HepG2 (cell line): Measurements from ENCODE around the gene MMUT. TPM values are rescaled to one million over a fixed set of nuclear protein-coding genes. Genes with fewer than 3 reads are reported as not detected.

Experiments used
- ATAC-seq: fragments of 200-7000 bp; cut with Tn5 transposase; 3 replicates; pipeline ENCODE4 v1.9.1; 2020; ENCODE audit warnings: mild to moderate bottlenecking, moderate library complexity
- BruUV-seq: library from RNA; stranded (reverse); fragments of 400-500 nt; replicated peaks from 2 replicates; lab custom pipeline; 2021; lab: Mats Ljungman, UMichigan
- CTCF ChIA-PET: fragments of 300-600 bp; formaldehyde crosslinking; extraction: SDS; loops from one replicate; lab custom pipeline; 2021; ENCODE audit warnings: low total read pairs, inconsistent platforms, low intra/inter-chr PET ratio; lab: Yijun Ruan, JAX
- POLR2A ChIA-PET: fragments of 350-600 bp; sonication (Branson Sonifier 250); formaldehyde crosslinking; loops from one replicate; lab custom pipeline; 2020; ENCODE audit warnings: antibody characterized with exemption, inconsistent platforms; lab: Yijun Ruan, JAX
- DNase-seq: peaks from one replicate; pipeline ENCODE4 v3.0.0-alpha.2; 2015; ENCODE audit warnings: low spot score
- FAIRE-seq: peaks from 3 replicates; lab custom pipeline; 2011; peaks lifted over from hg19 to GRCh38; lab: Jason Lieb, UNC
- H2AFZ ChIP-seq: one replicate; pipeline ENCODE4 v1.6.1; 2011; ENCODE audit warnings: low read length, inconsistent platforms
- H3K27ac ChIP-seq: fragments of 300-600 bp; 3 replicates; pipeline ENCODE4 v1.8.0; 2011; ENCODE audit warnings: mixed run types, mild to moderate bottlenecking, mixed read lengths, low read length, inconsistent platforms; ENCODE audit not compliant: insufficient read depth; ENCODE audit errors: extremely low read length
- H3K27me3 ChIP-seq, 2 experiments: fragments of 200-600 bp in 1 of 2; 2 replicates in 1 of 2; 3 replicates in 1 of 2; pipeline versions ENCODE4 v1.6.0 to v1.8.0; 2011; ENCODE audit warnings: low read length in 2 of 2, mild to moderate bottlenecking in 2 of 2, moderate library complexity in 2 of 2, inconsistent platforms in 1 of 2; ENCODE audit not compliant: insufficient read depth in 2 of 2, control insufficient read depth in 1 of 2
- H3K36me3 ChIP-seq, 2 experiments: fragments of 200-600 bp in 1 of 2; replicated peaks in 1 of 2; 2 replicates in 1 of 2; 3 replicates in 1 of 2; pipeline versions ENCODE4 v1.5.1 to v1.8.0; 2011; ENCODE audit warnings: low read length in 2 of 2, inconsistent platforms in 1 of 2; ENCODE audit not compliant: insufficient read depth in 2 of 2, control insufficient read depth in 1 of 2
- H3K4me1 ChIP-seq: 2 replicates; pipeline ENCODE4 v1.5.1; 2012; ENCODE audit warnings: low read length, inconsistent platforms; ENCODE audit not compliant: insufficient read depth
- H3K4me2 ChIP-seq: 2 replicates; pipeline ENCODE4 v1.6.0; 2011; ENCODE audit warnings: low read depth, low read length, inconsistent platforms
- H3K4me3 ChIP-seq, 3 experiments: fragments of 200-600 bp in 1 of 3; sonication (generic), shearing (Covaris generic) in 1 of 3; replicated peaks in 1 of 3; 2 replicates each; pipeline ENCODE4 v1.5.1; 2011 to 2016; ENCODE audit warnings: low read length in 3 of 3, inconsistent platforms in 2 of 3, low read depth in 2 of 3, mild to moderate bottlenecking in 2 of 3, control low read depth in 1 of 3, mixed read lengths in 1 of 3; ENCODE audit not compliant: insufficient read depth in 1 of 3
- H3K79me2 ChIP-seq: one replicate; pipeline ENCODE4 v1.6.1; 2011; ENCODE audit warnings: low read length, inconsistent platforms; ENCODE audit not compliant: insufficient read depth
- H3K9ac ChIP-seq: 2 replicates; pipeline ENCODE4 v1.6.0; 2011; ENCODE audit warnings: mild to moderate bottlenecking, low read depth, low read length, inconsistent platforms; ENCODE audit not compliant: insufficient read depth
- H3K9me3 ChIP-seq: 2 replicates; pipeline ENCODE4 v1.5.1; 2012; ENCODE audit warnings: mild to moderate bottlenecking, low read length
- H4K20me1 ChIP-seq: 2 replicates; pipeline ENCODE4 v1.6.0; 2011; ENCODE audit warnings: inconsistent platforms, mild to moderate bottlenecking, low read length, moderate library complexity; ENCODE audit not compliant: insufficient read depth
- CTCF ChIP-seq: sonication (generic); formaldehyde crosslinking; IDR thresholded peaks from 2 replicates; pipeline ENCODE4 v1.5.0; 2020; ENCODE audit warnings: mild to moderate bottlenecking, missing genetic modification reagents, moderate library complexity
- HOXD1 ChIP-seq: sonication (generic); formaldehyde crosslinking; IDR thresholded peaks from 2 replicates; pipeline ENCODE4 v1.5.0; 2020; ENCODE audit warnings: missing genetic modification reagents
- KAT8 ChIP-seq: IDR thresholded peaks from 2 replicates; pipeline ENCODE4 v1.6.1; 2016; ENCODE audit warnings: missing genetic modification reagents, missing compliant biosample characterization
- MIXL1 ChIP-seq: IDR thresholded peaks from 2 replicates; pipeline ENCODE4 v1.6.1; 2016
- PATZ1 ChIP-seq: sonication (generic); formaldehyde crosslinking; IDR thresholded peaks from 2 replicates; pipeline ENCODE4 v1.4.0; 2020; ENCODE audit warnings: missing genetic modification reagents
- SMC3 ChIP-seq: IDR thresholded peaks from 2 replicates; pipeline ENCODE4 v1.6.1; 2011; ENCODE audit warnings: low read length, improper control_type of control experiment
- STAG1 ChIP-seq: sonication (generic); formaldehyde crosslinking; IDR thresholded peaks from 2 replicates; pipeline ENCODE4 v1.4.0; 2020; ENCODE audit warnings: missing genetic modification reagents
- WGBS: methylation state at CpG from one replicate; pipeline ENCODE4 v1.1.6; 2017; ENCODE audit warnings: low lambda C conversion rate; 5-methylcytosine and 5-hydroxymethylcytosine counted together
- in situ Hi-C: cut with HindIII; loops from 2 replicates; pipeline ENCODE4 v1.10.0; 2017; ENCODE audit warnings: low pct_unique_long_range_greater_than_20kb; ENCODE audit not compliant: extremely low pct_ligation_motif_present
- intact Hi-C: fragments of 100-400 bp; cut with micrococcal nuclease; formaldehyde crosslinking; loops from one replicate; pipeline ENCODE4 v1.10.0; 2022; ENCODE audit not compliant: unreplicated experiment
- polyA plus RNA-seq, 8 experiments: library from polyadenylated mRNA; depleted of rRNA in 3 of 8; stranded (reverse) in 7 of 8; unstranded in 1 of 8; fragments of >200 nt; fragmentation: Illumina TruSeq in 4 of 8; extraction: Trizol in 4 of 8; gene quantifications; 2 replicates each; pipeline versions ENCODE4 v1.2.1 to v1.2.3, GENCODE V29; 2011 to 2016; ENCODE audit warnings: low read depth in 4 of 8, missing spikeins in 1 of 8, mixed read lengths in 1 of 8; ENCODE audit not compliant: insufficient read depth in 1 of 8
- total RNA-seq, 5 experiments: library from RNA; depleted of rRNA; stranded (reverse); fragments of >200 nt; fragmentation: Illumina TruSeq; extraction: Trizol; gene quantifications; 2 replicates each; pipeline ENCODE4 v1.2.3, GENCODE V29; 2016; ENCODE audit warnings: low read depth in 1 of 5
- TF ChIP-seq, protein P1 (sequence below), 2 experiments: sonication (generic) in 1 of 2; formaldehyde crosslinking in 1 of 2; IDR thresholded peaks; 2 replicates each; pipeline versions ENCODE4 v1.4.0 to v1.6.1; 2018 to 2020; ENCODE audit warnings: missing genetic modification reagents in 2 of 2, borderline replicate concordance in 1 of 2, low read depth in 1 of 2, mild to moderate bottlenecking in 1 of 2, missing biosample characterization in 1 of 2

MMUT gene
- total and polyA plus RNA-seq, 2 of the 13 experiments (the other 11 are each of a cell fraction or from before 2014, with no cell fraction given) = 16.1 to 20.5 TPM

DNA sequence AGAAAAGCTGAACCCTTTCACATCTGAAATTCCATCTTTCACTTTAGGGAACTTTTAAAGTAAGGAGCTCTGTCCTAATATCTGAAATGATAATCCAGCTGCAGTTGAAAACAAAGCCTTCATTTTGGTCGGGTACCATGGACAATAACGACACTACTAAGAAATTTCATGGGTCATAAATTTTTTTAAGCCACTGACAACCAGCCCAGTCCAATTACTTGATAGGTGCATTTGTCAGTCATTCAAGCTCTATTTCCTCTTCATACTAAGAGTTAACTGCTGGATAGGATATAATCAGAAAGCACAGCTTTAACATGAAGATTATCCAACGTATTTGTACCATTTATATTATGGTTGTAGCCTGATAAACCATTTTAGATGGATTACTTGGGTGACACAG lies 52.5 kb downstream of the MMUT start:
- Histone ChIP-seq H3K4me3 (no peak overlapping the region), H3K27ac (no peak overlapping the region), H2AFZ (no peak overlapping the region), H3K9ac (no peak overlapping the region), H3K36me3 (no peaks in the 10 kb centered on the region), H3K9me3 (no peaks in the 10 kb centered on the region), H4K20me1 (no peaks in the 10 kb centered on the region), H3K4me1 (no peaks in the 10 kb centered on the region), H3K79me2 (no peaks in the 10 kb centered on the region), H3K4me2 (no peak overlapping the region), H3K27me3 (no peaks in the 10 kb centered on the region)
- DNase-seq (no peak), ATAC-seq (no peak), FAIRE-seq (no peak)
- WGBS = 5% methylated on average over 3 of the region's 3 CpGs
- intact Hi-C loops = loop anchor here (1.0 to 10.0 kb wide), 3 partner anchors 53 to 1776 kb away; partner anchors contain the start of genes CENPQ and MMUT
- TF ChIP-seq HOXD1 (CRISPR knock-in tag) = no peak
- CTCF ChIA-PET = interaction anchor here (1.6 to 1.8 kb wide), 2 partner anchors 1622 to 1623 kb away, joined by 4 to 9 read pairs; no protein-coding TSS in a partner anchor
- BruUV-seq = no TSS peak
- POLR2A ChIA-PET = no interaction called here
- in situ Hi-C loops = no loop called here

DNA sequence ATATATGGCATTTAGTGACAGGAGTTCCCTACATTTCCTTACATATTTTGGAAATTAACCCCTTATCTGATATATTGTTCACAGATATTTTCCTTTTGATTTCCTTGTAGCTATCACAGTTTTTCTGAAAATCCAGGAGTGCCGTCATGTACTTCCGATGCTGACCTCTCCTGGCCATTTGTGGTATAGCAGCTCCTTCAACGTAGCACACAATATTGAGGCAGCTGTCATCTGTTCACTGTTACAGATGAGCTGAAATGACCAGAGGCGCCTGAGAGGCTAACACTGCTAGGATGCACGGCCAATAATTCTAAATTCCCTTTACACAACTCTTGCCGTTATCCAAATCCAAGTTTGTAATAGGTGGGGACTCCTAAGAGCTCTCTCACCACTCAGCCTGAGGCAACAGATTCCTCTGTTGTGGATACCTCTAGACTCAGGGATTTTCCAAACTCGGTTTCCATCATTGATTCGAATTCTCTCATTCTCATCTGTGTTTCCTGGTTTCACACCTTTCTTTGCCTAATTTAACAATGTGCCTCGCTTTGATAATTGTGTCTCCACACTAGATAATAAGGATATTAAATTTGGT lies 53.0 kb downstream of the MMUT start:
- peak; percentile 50 for FAIRE-seq
- CTCF ChIA-PET = interaction anchor here (1.6 to 1.8 kb wide), 2 partner anchors 1621 to 1622 kb away, joined by 4 to 9 read pairs; no protein-coding TSS in a partner anchor
- intact Hi-C loops = loop anchor here (1.0 to 10.0 kb wide), 3 partner anchors 53 to 1775 kb away; partner anchors contain the start of genes CENPQ and MMUT
- Histone ChIP-seq H3K36me3 (no peaks in the 10 kb centered on the region), H3K79me2 (no peaks in the 10 kb centered on the region), H3K9ac (no peak overlapping the region), H4K20me1 (no peaks in the 10 kb centered on the region), H2AFZ (no peak overlapping the region), H3K27ac (no peak overlapping the region), H3K4me3 (no peak overlapping the region), H3K27me3 (no peaks in the 10 kb centered on the region)
- in situ Hi-C loops = no loop called here
- 0% methylated on average over 9 of the region's 9 CpGs for WGBS
- no TSS peak for BruUV-seq
- ATAC-seq = peak; percentile 97
- TF ChIP-seq STAG1 (CRISPR knock-in tag) (peak; percentile 73), SMC3 (peak; percentile 81), CTCF (CRISPR knock-in tag) (peak; percentile 85), KAT8 (CRISPR knock-in tag) (no peak), PATZ1 (CRISPR knock-in tag) (no peak), MIXL1 (CRISPR knock-in tag) (peak; percentile 25; the same call in 1 of the 2 replicates)
- TF ChIP-seq, protein P1, sequence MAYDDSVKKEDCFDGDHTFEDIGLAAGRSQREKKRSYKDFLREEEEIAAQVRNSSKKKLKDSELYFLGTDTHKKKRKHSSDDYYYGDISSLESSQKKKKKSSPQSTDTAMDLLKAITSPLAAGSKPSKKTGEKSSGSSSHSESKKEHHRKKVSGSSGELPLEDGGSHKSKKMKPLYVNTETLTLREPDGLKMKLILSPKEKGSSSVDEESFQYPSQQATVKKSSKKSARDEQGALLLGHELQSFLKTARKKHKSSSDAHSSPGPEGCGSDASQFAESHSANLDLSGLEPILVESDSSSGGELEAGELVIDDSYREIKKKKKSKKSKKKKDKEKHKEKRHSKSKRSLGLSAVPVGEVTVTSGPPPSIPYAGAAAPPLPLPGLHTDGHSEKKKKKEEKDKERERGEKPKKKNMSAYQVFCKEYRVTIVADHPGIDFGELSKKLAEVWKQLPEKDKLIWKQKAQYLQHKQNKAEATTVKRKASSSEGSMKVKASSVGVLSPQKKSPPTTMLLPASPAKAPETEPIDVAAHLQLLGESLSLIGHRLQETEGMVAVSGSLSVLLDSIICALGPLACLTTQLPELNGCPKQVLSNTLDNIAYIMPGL (CRISPR knock-in tag; IDR thresholded peaks at IDR 0.05; ENCODE audit: borderline replicate concordance in 1 of 2, low read depth in 1 of 2) = peak in 1 of 2 experiments; percentile 42; a peak in 1 of 4 replicates
- TF ChIP-seq, all 625 proteins: peak for 5
- Histone ChIP-seq H3K4me1 (no peaks in the 10 kb centered on the region), H3K9me3 (no peaks in the 10 kb centered on the region), H3K4me2 (no peak overlapping the region)
- DNase-seq = peak; percentile 59
- POLR2A ChIA-PET = no interaction called here
